IMR-90 (cell line): ENCODE measurements around the gene PCCA. TPM values are rescaled to one million over a fixed set of nuclear protein-coding genes. Genes with fewer than 3 reads are reported as not detected.

Experiments
- ATAC-seq: fragments of 200-7000 bp; cut with Tn5 transposase; 2 replicates; pipeline ENCODE4 v1.9.1; 2020; ENCODE audit warnings: low read depth, mild to moderate bottlenecking, moderate library complexity
- BruUV-seq: library from RNA; stranded (reverse); fragments of 400-500 nt; replicated peaks from 2 replicates; lab custom pipeline; 2021; lab: Mats Ljungman, UMichigan
- CTCF ChIA-PET: fragments of 300-600 bp; formaldehyde crosslinking; extraction: SDS; loops from one replicate; lab custom pipeline; 2021; ENCODE audit warnings: antibody characterized with exemption; lab: Yijun Ruan, JAX
- POLR2A ChIA-PET: fragments of 300-600 bp; sonication (Branson Sonifier 250); formaldehyde crosslinking; loops from one replicate; lab custom pipeline; 2022; ENCODE audit warnings: antibody characterized with exemption; ENCODE audit not compliant: unreplicated experiment; lab: Charles Lee
- DNase-seq: peaks from one replicate; pipeline ENCODE4 v3.0.0; 2013
- H2AFZ ChIP-seq: replicated peaks from 2 replicates; pipeline ENCODE3; 2013; ENCODE audit warnings: low read length, mild to moderate bottlenecking; ENCODE audit not compliant: poor library complexity
- H2AK5ac ChIP-seq: 2 replicates; pipeline ENCODE4 v1.6.1; 2013; ENCODE audit warnings: low read depth, low read length, inconsistent platforms
- H2AK9ac ChIP-seq: replicated peaks from 2 replicates; pipeline ENCODE3; 2013; ENCODE audit warnings: mild to moderate bottlenecking, low read depth, low read length, moderate library complexity; ENCODE audit not compliant: poor library complexity
- H2BK120ac ChIP-seq: 2 replicates; pipeline ENCODE4 v1.6.1; 2013; ENCODE audit warnings: low read depth, low read length, inconsistent platforms
- H2BK15ac ChIP-seq: 3 replicates; pipeline ENCODE4 v1.6.1; 2013; ENCODE audit warnings: low read depth, low read length, inconsistent platforms
- H2BK20ac ChIP-seq: 2 replicates; pipeline ENCODE4 v1.6.1; 2013; ENCODE audit warnings: low read depth, mild to moderate bottlenecking, inconsistent platforms, low read length, moderate library complexity
- H2BK5ac ChIP-seq: 2 replicates; pipeline ENCODE4 v1.6.1; 2013; ENCODE audit warnings: mild to moderate bottlenecking, low read depth, low read length, inconsistent platforms; ENCODE audit not compliant: poor library complexity, severe bottlenecking
- H3K14ac ChIP-seq: replicated peaks from 2 replicates; pipeline ENCODE4 v1.6.1; 2013; ENCODE audit warnings: low read depth, low read length, inconsistent platforms
- H3K18ac ChIP-seq: 2 replicates; pipeline ENCODE4 v1.6.1; 2013; ENCODE audit warnings: low read depth, low read length, control low read depth
- H3K23ac ChIP-seq: 2 replicates; pipeline ENCODE4 v1.6.1; 2013; ENCODE audit warnings: low read depth, low read length, inconsistent platforms
- H3K27ac ChIP-seq: 2 replicates; pipeline ENCODE4 v1.5.1; 2013; ENCODE audit warnings: mild to moderate bottlenecking, control low read depth, low read length; ENCODE audit not compliant: insufficient read depth
- H3K27me3 ChIP-seq: 2 replicates; pipeline ENCODE4 v1.6.1; 2013; ENCODE audit warnings: low read length; ENCODE audit not compliant: control insufficient read depth, insufficient read depth
- H3K36me3 ChIP-seq: 2 replicates; pipeline ENCODE4 v1.6.1; 2013; ENCODE audit warnings: low read length, mixed read lengths; ENCODE audit not compliant: control insufficient read depth, insufficient read depth
- H3K4ac ChIP-seq: 2 replicates; pipeline ENCODE4 v1.6.1; 2013; ENCODE audit warnings: low read depth, low read length, inconsistent platforms
- H3K4me1 ChIP-seq: 2 replicates; pipeline ENCODE4 v1.6.1; 2013; ENCODE audit warnings: low read length, mixed read lengths; ENCODE audit not compliant: control insufficient read depth, insufficient read depth
- H3K4me2 ChIP-seq: 2 replicates; pipeline ENCODE4 v1.6.1; 2013; ENCODE audit warnings: low read depth, mild to moderate bottlenecking, control low read depth, low read length, moderate library complexity
- H3K4me3 ChIP-seq: 2 replicates; pipeline ENCODE4 v1.5.1; 2013; ENCODE audit warnings: low read depth, mild to moderate bottlenecking, control low read depth, low read length, moderate library complexity; ENCODE audit not compliant: insufficient read depth
- H3K56ac ChIP-seq: 2 replicates; pipeline ENCODE4 v1.6.1; 2013; ENCODE audit warnings: low read length, inconsistent platforms; ENCODE audit not compliant: insufficient read depth; ENCODE audit errors: extremely low read depth
- H3K79me1 ChIP-seq, 2 experiments: 2 replicates each; pipeline ENCODE4 v1.6.1; 2013; ENCODE audit warnings: low read length in 2 of 2, inconsistent platforms in 1 of 2, low read depth in 1 of 2
- H3K9ac ChIP-seq: 2 replicates; pipeline ENCODE4 v1.6.1; 2013; ENCODE audit warnings: low read depth, low read length, control low read depth
- H3K9me1 ChIP-seq: 2 replicates; pipeline ENCODE4 v1.6.1; 2013; ENCODE audit warnings: low read length, inconsistent platforms; ENCODE audit not compliant: insufficient read depth
- H3K9me3 ChIP-seq: 2 replicates; pipeline ENCODE4 v1.6.1; 2013; ENCODE audit warnings: low read length; ENCODE audit not compliant: control insufficient read depth, insufficient read depth
- H4K20me1 ChIP-seq: 2 replicates; pipeline ENCODE4 v1.6.1; 2013; ENCODE audit warnings: low read length, inconsistent platforms; ENCODE audit not compliant: insufficient read depth
- H4K5ac ChIP-seq: 2 replicates; pipeline ENCODE4 v1.6.1; 2013; ENCODE audit warnings: mild to moderate bottlenecking, low read depth, low read length, control low read depth
- H4K8ac ChIP-seq, 2 experiments: 2 replicates each; pipeline ENCODE4 v1.6.1; 2013; ENCODE audit warnings: low read depth in 2 of 2, low read length in 2 of 2, control low read depth in 1 of 2, inconsistent platforms in 1 of 2
- H4K91ac ChIP-seq: 2 replicates; pipeline ENCODE4 v1.6.1; 2013; ENCODE audit warnings: low read depth, low read length, inconsistent platforms; ENCODE audit not compliant: insufficient read depth
- MXI1 ChIP-seq: IDR thresholded peaks from 2 replicates; pipeline ENCODE4 v1.6.1; 2012; ENCODE audit warnings: low read depth, mild to moderate bottlenecking, low read length, moderate library complexity, borderline replicate concordance
- WGBS, 2 experiments: methylation state at CpG; one replicate each; pipeline versions ENCODE4 v1.1.5 to v1.1.7; 2013; ENCODE audit warnings: missing lambda C conversion rate in 2 of 2; ENCODE audit not compliant: insufficient read length in 1 of 2; ENCODE audit errors: extremely low coverage in 2 of 2; 5-methylcytosine and 5-hydroxymethylcytosine counted together
- dilution Hi-C: fragments of 300-500 bp; cut with HindIII; formaldehyde crosslinking; loops from one replicate; pipeline ENCODE4 v1.14.3; 2018; ENCODE audit warnings: low sequenced_read_pairs; ENCODE audit not compliant: unreplicated experiment
- in situ Hi-C: fragments of 300-500 bp; cut with MboI; formaldehyde crosslinking; loops from 3 replicates; pipeline ENCODE4 v1.14.3; 2019; ENCODE audit warnings: low sequenced_read_pairs, inconsistent platforms, mixed read lengths
- intact Hi-C: fragments of 100-400 bp; cut with micrococcal nuclease; formaldehyde crosslinking; loops from 2 replicates; pipeline ENCODE4 v1.10.0; 2022
- polyA plus RNA-seq, 3 experiments: library from polyadenylated mRNA; depleted of rRNA; stranded (reverse); fragments of >200 nt; gene quantifications; 2 replicates each; pipeline ENCODE4 v1.2.3, GENCODE V29; 2012; ENCODE audit warnings: low replicate concordance in 1 of 3
- total RNA-seq: library from RNA; depleted of rRNA; stranded (reverse); fragments of >200 nt; gene quantifications from 2 replicates; pipeline ENCODE4 v1.2.3, GENCODE V29; 2012

Gene PCCA
- total and polyA plus RNA-seq, 2 of the 4 experiments (the other 2 are of a cell fraction): 7.6 to 24.0 TPM

DNA sequence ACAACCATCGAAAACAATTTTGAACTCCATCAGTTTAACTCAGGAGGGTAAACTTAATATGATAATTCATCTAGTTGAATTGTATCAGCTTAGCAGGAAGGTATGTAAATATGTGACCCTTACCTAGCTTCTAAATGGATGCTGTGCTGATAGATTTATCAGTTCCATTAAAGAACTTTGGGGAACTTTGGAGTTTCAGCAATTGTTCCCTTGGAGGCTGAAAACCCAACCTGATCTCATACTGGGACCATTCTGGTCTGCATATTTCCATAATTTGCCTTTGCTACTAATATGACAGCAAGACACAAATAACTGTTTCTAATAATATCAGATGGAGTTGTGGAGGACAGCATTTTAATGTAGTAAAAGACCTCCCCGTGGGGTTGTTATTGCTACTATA lies 371.9 kb downstream of the PCCA start:
- Histone ChIP-seq H3K14ac (no peak overlapping the region), H2BK15ac (no peak overlapping the region), H3K4me1 (peaks cover 5% of the 10 kb centered on the region), H2AFZ (no peak overlapping the region), H3K4ac (no peak overlapping the region), H4K91ac (no peak overlapping the region), H3K9ac (no peak overlapping the region), H3K56ac (no peak overlapping the region), H2BK5ac (no peak overlapping the region), H3K23ac (no peak overlapping the region), H3K9me1 (peaks cover 5% of the 10 kb centered on the region; the same call in 1 of the 2 replicates), H3K27me3 (no peaks in the 10 kb centered on the region), H3K9me3 (no peaks in the 10 kb centered on the region), H3K4me3 (no peak overlapping the region), H3K4me2 (no peak overlapping the region), H4K5ac (no peak overlapping the region), H2AK5ac (no peak overlapping the region), H3K79me1 (peaks cover 2 to 3% of the 10 kb centered on the region in 2 experiments; a peak in 2 of 4 replicates), H3K18ac (no peak overlapping the region), H2AK9ac (no peak overlapping the region), H3K27ac (no peak overlapping the region), H4K8ac (no peak overlapping the region), H4K20me1 (no peaks in the 10 kb centered on the region), H2BK120ac (no peak overlapping the region), H2BK20ac (no peak overlapping the region), H3K36me3 (peaks cover 1% of the 10 kb centered on the region; the same call in 1 of the 2 replicates)
- in situ Hi-C loops (no loop called here), intact Hi-C loops (no loop called here), dilution Hi-C loops (no loop called here)
- no peak for TF ChIP-seq MXI1
- ATAC-seq (no peak), DNase-seq (no peak)
- no TSS peak for BruUV-seq
- WGBS, 2 experiments: no CpG with 5 or more reads among the region's 2 CpGs
- ChIA-PET POLR2A (interaction anchor here (0.7 kb wide), 1 partner anchor 266 kb away, joined by 3 read pairs; no protein-coding TSS in a partner anchor), CTCF (interaction anchor here (1.2 kb wide), 1 partner anchor 9 kb away, joined by 3 read pairs; no protein-coding TSS in a partner anchor)
